GM19452 (cell line): ENCODE measurements around the gene GNAO1.
A peak's percentile ranks its signal among the peaks of the same experiment; 100 is the strongest.

Experiments used
- ATAC-seq: cut with Tn5 transposase; IDR thresholded peaks from one replicate; pipeline ENCODE4 v1.9.1; 2021; ENCODE audit not compliant: unreplicated experiment

GNAO1 gene

DNA sequence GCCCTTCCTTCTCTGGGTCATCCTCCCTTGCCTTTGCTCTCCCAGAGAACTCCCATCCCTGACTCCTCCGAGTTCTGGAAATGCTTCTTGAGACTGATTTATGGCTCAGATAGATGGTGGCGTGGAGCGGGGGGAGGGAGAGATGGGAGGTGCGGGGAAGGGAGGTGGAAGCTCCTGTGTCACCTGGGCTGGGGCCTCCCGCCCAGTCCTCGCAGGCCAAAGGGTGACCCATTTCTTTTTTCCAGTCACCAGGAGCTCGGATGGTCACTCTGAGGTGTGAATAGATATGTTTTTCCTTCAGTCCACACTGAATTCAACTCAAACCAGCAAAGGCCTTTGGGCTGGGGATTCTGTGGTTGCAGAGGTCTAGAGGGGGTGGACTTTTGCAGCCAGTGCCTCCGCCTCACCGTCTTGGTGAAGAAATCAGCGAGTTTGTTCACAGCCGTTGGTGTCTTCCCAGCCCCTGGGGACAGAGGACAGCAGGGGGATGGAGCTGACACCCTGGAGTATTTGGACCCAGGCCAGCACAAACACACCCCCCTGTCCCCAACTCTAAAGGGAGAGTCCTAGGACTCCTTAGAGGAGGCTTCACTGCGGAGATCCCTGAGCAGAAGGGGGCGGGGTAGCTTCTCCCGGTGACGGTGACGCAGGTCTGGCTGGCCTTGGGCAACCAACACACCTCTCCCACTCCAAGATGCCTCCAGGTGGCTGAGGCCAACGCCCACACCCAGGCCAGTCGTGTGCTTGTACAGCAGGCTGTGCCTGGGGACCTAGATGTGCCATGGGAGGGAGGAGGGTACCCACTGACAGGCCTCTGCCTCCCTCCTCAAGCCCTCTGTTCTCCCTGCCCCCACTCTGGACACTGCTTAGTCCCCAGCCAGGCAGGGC lies 153.5 kb downstream of the GNAO1 start:
- no peak for ATAC-seq

DNA sequence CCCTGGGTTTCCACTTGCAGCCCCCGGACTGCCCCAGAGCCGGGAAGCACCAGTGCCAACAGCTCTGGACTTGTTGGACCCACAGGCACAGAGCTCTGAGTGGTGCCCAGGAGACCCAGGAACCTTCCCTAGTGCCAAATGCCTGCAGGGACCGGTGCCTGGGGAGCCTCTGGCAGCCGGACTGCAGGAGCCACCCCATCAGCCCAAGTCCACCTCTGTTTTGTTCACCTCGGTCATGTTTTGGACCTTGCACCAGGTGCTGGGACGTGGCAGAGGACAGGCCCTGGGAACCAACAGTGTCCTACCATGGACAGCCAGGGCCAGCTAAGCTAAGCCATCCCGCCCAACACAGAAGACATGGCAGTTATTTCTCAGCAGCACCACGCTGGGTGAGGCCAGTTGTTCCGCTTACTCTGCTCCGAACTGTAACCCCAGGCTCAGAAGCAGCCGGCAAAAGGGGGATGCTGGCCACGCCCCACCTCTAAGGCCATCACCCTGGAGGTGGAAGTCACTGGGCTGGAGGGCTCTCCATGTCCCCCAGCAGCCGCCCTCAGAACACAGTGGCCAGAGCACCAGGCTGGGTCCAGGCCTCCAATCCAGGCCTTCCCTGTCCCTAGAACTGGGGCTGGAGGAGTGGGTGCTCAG lies 154.2 kb downstream of the GNAO1 start:
- ATAC-seq, result no peak

GRCh38 chr16:56346131-56346890 lies 155.0 kb downstream of the GNAO1 start:
- ATAC-seq, result no peak

GRCh38 chr16:56347166-56347565 lies 155.9 kb downstream of the GNAO1 start:
- no peak for ATAC-seq

- ATAC-seq, result no peak
These were observed 156.4 kb downstream of the GNAO1 start for GRCh38 chr16:56347670-56348069.

- ATAC-seq, result no peak
These were observed 157.1 kb downstream of the GNAO1 start for GRCh38 chr16:56348168-56349085.

DNA sequence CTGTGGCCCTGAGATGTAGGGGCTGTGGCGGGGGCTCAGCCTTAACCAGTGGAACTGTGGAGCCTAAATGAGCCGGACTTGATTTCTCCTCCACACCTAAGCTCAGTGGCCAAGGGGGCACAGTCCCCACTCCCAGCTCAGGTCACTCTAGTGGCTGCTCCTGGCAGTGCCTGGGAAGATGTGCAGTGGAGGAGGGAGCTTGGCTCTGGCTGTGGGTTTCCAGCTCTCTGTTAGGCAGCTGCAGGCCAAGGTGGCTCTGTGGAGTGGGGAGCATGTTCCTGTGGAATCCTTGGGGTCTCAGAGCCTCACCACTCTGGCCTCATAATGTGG lies 157.8 kb downstream of the GNAO1 start:
- ATAC-seq, result no peak

GRCh38 chr16:56349711-56350161 lies 158.4 kb downstream of the GNAO1 start:
- no peak for ATAC-seq

GRCh38 chr16:56350491-56351405 lies 159.5 kb downstream of the GNAO1 start:
- no peak for ATAC-seq

DNA sequence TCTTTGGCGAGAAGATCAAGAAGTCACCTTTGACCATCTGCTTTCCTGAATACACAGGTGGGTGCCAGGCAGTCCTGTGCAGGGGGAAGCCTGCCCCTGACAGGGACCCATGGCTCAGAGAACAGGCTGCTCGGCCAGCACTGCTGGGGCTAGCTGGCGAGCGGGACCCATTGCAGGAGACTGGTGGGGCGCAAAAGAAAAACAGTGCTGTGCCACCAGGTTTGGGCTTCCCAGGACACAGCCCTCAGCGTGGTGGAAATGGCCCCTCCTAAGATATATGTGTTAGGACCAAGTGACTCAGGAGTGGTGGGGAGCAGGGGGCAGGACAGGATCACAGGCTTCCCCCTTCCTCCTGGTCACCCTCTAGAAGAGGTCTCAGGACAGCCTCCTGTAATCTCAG lies 160.2 kb downstream of the GNAO1 start:
- ATAC-seq, result no peak

GRCh38 chr16:56352351-56353053 lies 161.2 kb downstream of the GNAO1 start:
- ATAC-seq, result no peak

GRCh38 chr16:56353054-56353921 lies 162.0 kb downstream of the GNAO1 start:
- ATAC-seq, result no peak

GRCh38 chr16:56354016-56354415 lies 162.7 kb downstream of the GNAO1 start:
- ATAC-seq, result no peak

GRCh38 chr16:56354746-56355145 lies 163.5 kb downstream of the GNAO1 start:
- ATAC-seq, result no peak

DNA sequence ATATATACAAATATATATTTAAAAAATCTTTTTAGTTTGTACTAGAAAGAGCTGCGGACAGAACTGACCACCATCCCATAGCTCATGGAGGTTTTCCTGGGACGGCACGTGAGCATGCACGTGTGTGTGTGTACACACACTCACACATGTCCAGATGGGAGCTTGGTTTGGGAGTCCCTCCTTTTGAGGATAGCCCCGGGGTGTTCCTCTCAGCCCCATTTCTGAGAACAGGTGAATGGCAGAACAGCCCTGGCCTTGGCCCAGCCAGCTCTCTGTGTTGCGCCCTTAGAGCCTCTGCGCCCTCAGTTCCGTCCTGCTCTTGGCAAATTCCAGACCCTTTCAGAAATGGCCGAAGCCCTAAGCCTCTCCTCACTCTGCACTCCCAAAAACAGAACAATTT lies 163.9 kb downstream of the GNAO1 start:
- no peak for ATAC-seq

GRCh38 chr16:56355786-56356275 lies 164.5 kb downstream of the GNAO1 start:
- no peak for ATAC-seq

DNA sequence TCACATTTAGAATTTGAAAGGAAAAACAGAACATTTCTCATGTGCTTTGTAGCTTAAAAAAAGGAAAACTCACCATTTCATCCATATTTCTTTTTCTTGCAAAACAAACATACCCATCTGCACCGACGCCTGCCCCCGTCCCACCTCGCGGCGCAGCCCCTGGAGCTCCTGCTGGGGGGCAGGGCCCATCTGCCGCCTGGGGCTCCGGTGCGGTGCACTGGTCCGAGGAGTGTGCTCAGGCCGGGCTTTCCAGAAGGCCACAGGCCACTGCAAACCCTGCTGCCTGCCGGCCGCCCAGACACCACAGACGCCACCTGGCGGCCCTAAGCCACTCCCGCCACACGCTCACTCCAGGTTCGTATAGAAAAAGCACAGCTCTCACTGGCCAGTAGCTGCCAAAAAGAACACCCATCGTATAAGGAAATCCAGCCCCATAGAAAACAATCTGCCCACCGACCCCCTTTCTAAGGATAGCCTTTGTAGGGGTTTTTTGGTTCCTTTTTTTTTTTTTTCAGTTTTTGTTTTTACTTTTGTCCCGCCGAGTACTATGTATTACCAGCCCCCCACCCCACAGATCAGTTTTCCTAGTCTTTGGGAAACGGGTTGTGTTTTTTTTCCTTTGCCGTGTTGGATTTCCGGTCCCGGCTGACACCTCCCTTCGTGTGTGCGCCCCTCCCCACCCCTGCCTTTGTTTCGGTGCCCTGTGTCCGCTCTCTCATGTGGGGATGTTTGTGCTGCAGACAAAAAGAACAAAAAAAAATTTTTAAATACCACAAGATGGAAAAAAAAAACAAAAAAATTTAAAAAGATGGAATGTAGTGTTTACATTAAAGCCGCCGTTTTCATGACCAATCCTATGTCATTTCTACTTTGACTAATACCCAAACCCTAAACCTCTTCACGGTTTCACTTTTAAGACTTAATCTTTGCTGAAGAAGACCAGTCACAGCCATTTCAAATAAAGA lies 165.3 kb downstream of the GNAO1 start:
- peak; percentile 89 for ATAC-seq
